C4-2B (cell line): ENCODE results near the gene CAMTA2.

ENCODE experiments used
- ZFX ChIP-seq: fragments of 450-650 bp; IDR thresholded peaks from 2 replicates; pipeline ENCODE4 v1.6.1; 2017
- TF ChIP-seq, protein P1 (sequence below): fragments of 450-650 bp; conservative IDR thresholded peaks from 2 replicates; pipeline ENCODE4 v1.5.1; 2017; ENCODE audit warnings: mild to moderate bottlenecking

GRCh38 chr17:4970273-4970672 is 17.2 kb downstream of the CAMTA2 start:
- TF ChIP-seq, protein P1, sequence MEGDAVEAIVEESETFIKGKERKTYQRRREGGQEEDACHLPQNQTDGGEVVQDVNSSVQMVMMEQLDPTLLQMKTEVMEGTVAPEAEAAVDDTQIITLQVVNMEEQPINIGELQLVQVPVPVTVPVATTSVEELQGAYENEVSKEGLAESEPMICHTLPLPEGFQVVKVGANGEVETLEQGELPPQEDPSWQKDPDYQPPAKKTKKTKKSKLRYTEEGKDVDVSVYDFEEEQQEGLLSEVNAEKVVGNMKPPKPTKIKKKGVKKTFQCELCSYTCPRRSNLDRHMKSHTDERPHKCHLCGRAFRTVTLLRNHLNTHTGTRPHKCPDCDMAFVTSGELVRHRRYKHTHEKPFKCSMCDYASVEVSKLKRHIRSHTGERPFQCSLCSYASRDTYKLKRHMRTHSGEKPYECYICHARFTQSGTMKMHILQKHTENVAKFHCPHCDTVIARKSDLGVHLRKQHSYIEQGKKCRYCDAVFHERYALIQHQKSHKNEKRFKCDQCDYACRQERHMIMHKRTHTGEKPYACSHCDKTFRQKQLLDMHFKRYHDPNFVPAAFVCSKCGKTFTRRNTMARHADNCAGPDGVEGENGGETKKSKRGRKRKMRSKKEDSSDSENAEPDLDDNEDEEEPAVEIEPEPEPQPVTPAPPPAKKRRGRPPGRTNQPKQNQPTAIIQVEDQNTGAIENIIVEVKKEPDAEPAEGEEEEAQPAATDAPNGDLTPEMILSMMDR = no peak
- TF ChIP-seq ZFX = no peak
